Fibroblast of skin of left quadriceps (primary cell): Measurements from ENCODE around the gene ENPP3.

Source experiments
- DNase-seq, 2 experiments: peaks; one replicate each; pipeline ENCODE4 v3.0.0-alpha.2; 2013; ENCODE audit warnings: low read depth in 2 of 2

ENPP3 gene

DNA sequence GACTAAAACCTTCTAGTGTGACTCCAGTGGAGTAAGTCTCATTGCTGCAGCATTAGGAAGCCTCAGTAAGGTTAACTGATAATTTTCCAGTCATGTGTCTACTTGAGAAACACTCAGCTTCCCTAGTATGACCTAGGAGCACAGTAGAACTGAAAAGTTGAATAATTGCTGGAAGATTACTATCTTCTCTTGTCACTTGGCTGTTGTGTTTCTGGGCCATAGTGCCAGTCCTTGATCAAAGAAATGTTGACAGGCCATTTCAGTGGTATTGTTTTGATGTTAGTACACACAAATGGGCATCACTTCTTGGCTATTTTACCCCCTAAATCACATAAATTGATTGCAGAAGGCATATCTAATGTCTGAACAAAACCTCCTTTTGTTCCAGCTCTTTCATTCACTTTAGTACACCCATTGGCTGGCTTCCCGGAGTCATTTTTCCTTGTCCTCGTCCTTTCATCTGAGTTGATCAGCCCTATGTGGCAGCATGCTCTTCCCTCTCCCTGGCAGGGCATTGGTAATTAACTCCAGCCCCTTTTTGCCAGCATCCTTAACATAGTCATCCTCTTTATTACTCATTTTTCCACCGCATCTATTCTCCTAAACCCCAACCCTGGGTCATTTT is 6.0 kb downstream of the ENPP3 start:
- DNase-seq = no peak

- no peak for DNase-seq
Measured at GRCh38 chr6:131643855-131644460, 6.9 kb downstream of the ENPP3 start.

- DNase-seq = no peak
Measured at GRCh38 chr6:131644921-131645320, 7.8 kb downstream of the ENPP3 start.

GRCh38 chr6:131645846-131646245 is 8.7 kb downstream of the ENPP3 start:
- DNase-seq = no peak

DNA sequence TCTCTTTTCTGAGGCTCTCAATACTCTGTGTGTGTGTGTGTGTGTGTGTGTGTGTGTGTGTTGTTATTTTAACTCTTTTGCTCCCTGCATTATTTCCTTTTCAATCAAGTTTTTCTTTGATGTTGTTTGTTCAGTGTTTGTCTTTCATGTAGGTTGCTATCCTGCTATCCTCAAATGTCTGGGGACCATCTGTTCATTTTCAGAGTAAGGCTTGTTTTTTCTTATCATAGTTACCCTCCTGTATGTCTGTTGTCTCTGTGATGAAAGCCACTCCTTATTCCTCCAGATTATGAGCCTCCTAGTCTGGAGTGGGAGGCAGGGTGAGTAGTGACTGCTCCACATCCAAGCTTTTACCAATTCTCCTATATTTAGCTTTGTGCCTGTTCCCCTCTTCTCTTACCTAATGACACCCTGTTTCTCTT is 9.2 kb downstream of the ENPP3 start:
- no peak for DNase-seq

- no peak for DNase-seq
Measured at GRCh38 chr6:131651782-131652181, 14.7 kb downstream of the ENPP3 start.

GRCh38 chr6:131652472-131652871 is 15.4 kb downstream of the ENPP3 start:
- no peak for DNase-seq

- no peak for DNase-seq
Measured at GRCh38 chr6:131654326-131654725, 17.2 kb downstream of the ENPP3 start.

- no peak for DNase-seq
Measured at GRCh38 chr6:131655387-131655786, 18.3 kb downstream of the ENPP3 start.

GRCh38 chr6:131655951-131656350 is 18.8 kb downstream of the ENPP3 start:
- DNase-seq = no peak

DNA sequence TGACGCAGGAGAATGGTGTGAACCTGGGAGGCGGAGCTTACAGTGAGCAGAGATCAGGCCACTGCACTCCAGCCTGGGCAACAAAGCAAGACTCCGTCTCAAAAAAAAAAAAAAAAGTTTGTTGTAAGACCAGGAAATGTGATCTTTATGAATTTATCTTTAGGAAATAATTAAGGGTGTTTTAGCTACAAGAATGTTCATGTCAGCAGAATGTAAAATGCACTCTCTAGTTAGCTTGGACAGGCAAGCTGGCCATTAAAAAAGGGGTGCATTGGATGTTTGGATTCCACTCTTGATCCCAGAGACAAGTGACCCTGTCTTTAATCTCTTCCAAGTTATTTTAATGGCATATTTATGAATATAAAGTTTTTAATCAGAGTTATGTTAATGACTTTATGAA is 19.6 kb downstream of the ENPP3 start:
- DNase-seq = no peak

GRCh38 chr6:131657222-131657621 is 20.1 kb downstream of the ENPP3 start:
- no peak for DNase-seq

GRCh38 chr6:131657630-131658111 is 20.6 kb downstream of the ENPP3 start:
- peak; percentile 4 to 6 for DNase-seq

DNA sequence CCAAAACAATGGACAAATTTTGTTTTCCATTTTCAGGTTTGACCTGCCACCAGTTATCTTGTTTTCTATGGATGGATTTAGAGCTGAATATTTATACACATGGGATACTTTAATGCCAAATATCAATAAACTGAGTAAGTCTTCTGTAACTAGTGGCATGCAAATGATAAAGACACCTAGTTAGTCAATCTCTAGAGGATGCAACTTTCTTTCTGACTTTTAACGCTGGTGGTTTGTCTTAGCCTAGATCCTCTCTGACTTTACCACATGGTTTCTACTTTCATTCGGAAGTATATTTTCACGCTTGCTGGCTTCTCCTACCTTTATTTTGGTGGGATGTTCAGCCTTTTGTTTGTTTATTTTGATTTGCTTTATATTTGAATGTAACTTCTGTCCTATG is 21.2 kb downstream of the ENPP3 start:
- DNase-seq = no peak

- DNase-seq = no peak
Measured at GRCh38 chr6:131660195-131660594, 23.1 kb downstream of the ENPP3 start.

DNA sequence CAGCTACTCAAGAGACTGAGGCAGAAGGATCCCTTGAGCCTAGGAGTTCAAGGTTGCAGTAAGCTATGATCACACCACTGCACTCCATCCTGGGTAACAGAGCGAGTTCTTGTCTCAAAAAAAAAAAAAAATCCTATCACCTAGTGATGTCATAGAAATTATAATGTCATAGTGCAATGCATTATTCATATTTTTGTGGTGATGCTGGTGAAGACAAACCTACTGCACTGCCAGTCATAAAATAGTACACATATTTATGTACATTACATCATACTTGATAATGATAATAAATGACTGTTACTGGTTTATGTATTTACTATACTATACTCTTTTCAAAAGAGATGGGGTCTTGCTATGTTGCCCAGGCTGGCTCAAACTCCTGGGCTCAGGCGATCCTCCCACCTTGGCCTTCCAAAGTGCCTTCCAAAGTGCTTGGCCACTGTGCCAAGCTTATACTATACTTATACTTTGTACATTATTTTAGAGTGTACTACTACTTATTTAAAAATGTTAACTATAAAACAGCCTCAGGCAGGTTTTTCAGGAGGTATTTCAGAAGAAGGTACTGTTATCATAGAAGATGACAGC is 26.6 kb downstream of the ENPP3 start:
- no peak for DNase-seq

GRCh38 chr6:131669891-131670290 is 32.8 kb downstream of the ENPP3 start:
- no peak for DNase-seq

DNA sequence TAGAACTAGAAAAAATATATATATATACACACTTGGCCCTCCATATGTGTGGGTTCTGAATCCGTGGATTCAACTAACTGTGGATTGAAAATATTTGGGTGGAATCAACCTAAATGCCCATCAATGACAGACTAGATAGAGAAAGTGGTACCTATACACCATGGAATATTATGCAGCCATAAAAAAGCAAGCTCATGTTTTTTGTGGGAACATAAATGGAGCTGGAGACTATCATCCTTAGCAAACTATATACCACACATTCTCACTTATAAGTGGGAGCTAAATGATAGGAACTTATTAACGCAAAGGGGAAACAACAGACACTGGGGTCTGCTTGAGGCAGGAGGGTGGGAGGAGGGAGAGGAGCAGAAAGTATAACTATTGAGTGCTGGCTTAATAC is 36.1 kb downstream of the ENPP3 start:
- DNase-seq = no peak

DNA sequence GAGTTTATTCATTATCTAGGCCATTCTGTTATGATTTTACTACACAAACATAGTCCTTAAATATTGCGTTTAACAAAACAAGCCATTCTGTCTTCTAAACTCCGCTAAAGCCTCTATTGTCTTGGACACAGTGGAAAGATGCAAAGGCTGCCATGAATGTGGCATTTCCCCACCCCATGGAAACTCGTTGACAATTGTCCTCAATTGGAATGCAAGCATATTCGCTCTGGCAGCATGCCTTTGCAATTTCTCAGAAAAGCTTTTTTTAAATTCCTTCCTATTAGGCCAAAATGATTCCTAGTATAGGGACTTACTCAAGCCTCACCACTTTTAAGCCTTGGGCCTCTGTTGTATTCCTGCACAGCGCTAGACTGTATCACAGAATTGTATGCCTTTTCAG is 41.3 kb downstream of the ENPP3 start:
- DNase-seq = no peak

GRCh38 chr6:131680868-131681267 is 43.8 kb downstream of the ENPP3 start:
- DNase-seq = no peak

GRCh38 chr6:131681585-131681984 is 44.5 kb downstream of the ENPP3 start:
- DNase-seq = no peak

DNA sequence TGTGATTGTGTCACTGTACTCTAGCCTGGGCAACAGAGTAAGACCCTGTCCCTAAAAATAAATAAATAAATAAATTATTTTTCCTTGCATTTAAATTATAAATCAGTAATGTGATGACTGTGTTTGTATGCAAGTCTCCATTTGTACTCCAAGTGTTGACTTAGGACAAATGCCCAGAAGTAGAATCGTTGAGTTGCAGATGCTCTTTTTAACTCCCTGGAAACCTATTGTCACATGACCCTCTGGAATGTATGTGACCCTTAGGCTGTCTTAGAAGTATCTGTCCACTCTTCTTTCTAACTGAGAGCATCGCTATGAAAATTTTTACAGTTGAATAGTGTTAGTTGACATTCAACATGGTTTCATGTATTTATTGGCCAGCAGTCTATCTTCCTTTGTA is 45.3 kb downstream of the ENPP3 start:
- DNase-seq = no peak

DNA sequence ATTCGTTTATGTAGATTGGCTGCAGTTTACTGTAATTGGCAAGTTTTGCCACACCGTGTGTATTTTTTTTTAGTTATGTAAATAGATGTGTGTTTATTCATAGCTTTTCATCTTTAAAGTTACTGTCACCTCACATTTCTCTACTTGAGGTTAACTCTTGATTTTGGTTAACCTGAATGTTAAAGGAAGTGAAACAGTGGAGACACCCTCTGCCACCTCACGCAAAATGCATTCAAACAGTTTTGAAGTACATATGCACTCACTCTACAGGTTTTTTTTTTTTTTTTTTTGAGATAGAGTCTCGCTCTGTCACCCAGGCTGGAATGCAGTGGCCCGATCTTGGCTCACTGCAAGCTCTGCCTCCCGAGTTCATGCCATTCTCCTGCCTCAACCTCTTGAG is 46.4 kb downstream of the ENPP3 start:
- DNase-seq = no peak
